Psoas muscle (tissue), 8 donors: ENCODE results near the gene GLYATL1B. TPM values are rescaled to one million over a fixed set of nuclear protein-coding genes. Genes with fewer than 3 reads are reported as not detected.
"Not testable (repeated sequence)": the region's sequence is repeated elsewhere in the genome, so short reads cannot be mapped to it uniquely, and the experiment has no call there.

Source experiments
- ATAC-seq, 4 donors: fragments of 200-7000 bp; cut with Tn5 transposase; one replicate each; pipeline ENCODE4 v1.9.1; 2020; ENCODE audit warnings: moderate library complexity in 3 of 4, mild to moderate bottlenecking in 2 of 4
- DNase-seq, 2 donors: peaks; one replicate each; pipeline ENCODE4 v3.0.0-alpha.2; 2020
- H3K27ac ChIP-seq: fragments of 200-600 bp; one replicate; pipeline ENCODE4 v1.8.0; 2022
- H3K27me3 ChIP-seq, 3 donors: fragments of 200-600 bp in 1 of 3; one replicate each; pipeline versions ENCODE4 v1.6.1 to v1.8.0; 2013 to 2022; ENCODE audit warnings: low read length in 2 of 3, mild to moderate bottlenecking in 2 of 3, moderate library complexity in 1 of 3; ENCODE audit not compliant: insufficient read depth in 3 of 3
- H3K36me3 ChIP-seq, 2 donors: fragments of 200-600 bp in 1 of 2; one replicate each; pipeline versions ENCODE4 v1.6.1 to v1.8.0; 2013 to 2022; ENCODE audit warnings: low read depth in 1 of 2, mild to moderate bottlenecking in 1 of 2, moderate library complexity in 1 of 2; ENCODE audit not compliant: insufficient read depth in 1 of 2
- H3K4me1 ChIP-seq: fragments of 200-600 bp; one replicate; pipeline ENCODE4 v1.8.0; 2022
- H3K4me3 ChIP-seq: fragments of 200-600 bp; one replicate; pipeline ENCODE4 v1.8.0; 2022; ENCODE audit warnings: mild to moderate bottlenecking
- H3K9me3 ChIP-seq: fragments of 200-600 bp; one replicate; pipeline ENCODE4 v1.8.0; 2022
- CTCF ChIP-seq: fragments of 200-600 bp; IDR thresholded peaks from one replicate; pipeline ENCODE4 v1.8.0; 2022; ENCODE audit warnings: antibody characterized with exemption
- WGBS, 3 donors: extraction: QIAGEN DNeasy Blood & Tissue Kit; methylation state at CpG; one replicate each; pipeline versions ENCODE4 v1.1.6 to v1.1.7; 2013; 5-methylcytosine and 5-hydroxymethylcytosine counted together
- intact Hi-C, 2 donors: fragments of 100-400 bp; cut with DNase I; formaldehyde crosslinking; loops; one replicate each; pipeline versions ENCODE4 v1.11.0 to v1.14.2; 2022
- polyA plus RNA-seq, 3 donors: library from polyadenylated mRNA; stranded (reverse); fragments of 200-250 nt; gene quantifications; one replicate each; pipeline ENCODE4 v1.2.3, GENCODE V29; 2013
- total RNA-seq, 4 donors: library from RNA; stranded (reverse); fragmentation: NEBNext Ultra II Directional in 2 of 4; extraction: Animal tissue kit (Norgen Biotek cat#: 25700) in 2 of 4; gene quantifications; one replicate each; pipeline versions ENCODE4 v1.2.1 to v1.2.4, GENCODE V29; 2021 to 2023
- donor health status: healthy with polysubstance abuse.
- donor health status: DM: no; HTN: no; CAD: no; lungs with moderate emphysema.
- donor health status: Bipolar disorder and iron deficiency.
- donor health status: healthy.
- donor health status: DM: yes; HTN: yes; CAD: no.
- donor health status: DM: no; HTN: no; CAD: no.
- donor health status: DM: no; HTN: no; CAD: no.
- donor health status: DM: yes; HTN: yes; CAD: no.

The GLYATL1B gene
- total and polyA plus RNA-seq, 7 donors: not detected

- peak; percentile 54 for TF ChIP-seq CTCF
- H3K4me1 ChIP-seq, H3K36me3 ChIP-seq, intact Hi-C loops, H3K27ac ChIP-seq, H3K9me3 ChIP-seq: not testable (repeated sequence)
- ATAC-seq (peak; percentile 38 to 56 (median 40)), DNase-seq (peak; percentile 63 to 77)
- Histone ChIP-seq H3K27me3 (peaks cover 0 to 42% (median 6%) of the 10 kb centered on the region in 3 donors), H3K4me3 (peak overlapping the region; percentile 43)
- 6 to 9% (median 8%) methylated on average over 27 of the region's 27 CpGs for WGBS, 3 donors
Observed at GRCh38 chr11:59058120-59059033, 27.7 kb upstream of the GLYATL1B start.

GRCh38 chr11:59060096-59060495 lies 26.0 kb upstream of the GLYATL1B start:
- H3K27ac ChIP-seq, H3K4me3 ChIP-seq, intact Hi-C loops, H3K36me3 ChIP-seq, DNase-seq, H3K9me3 ChIP-seq, ATAC-seq, H3K4me1 ChIP-seq: not testable (repeated sequence)
- peaks cover 0 to 45% (median 6%) of the 10 kb centered on the region in 3 donors for H3K27me3 ChIP-seq
- 27 to 35% (median 31%) methylated on average over 3 of the region's 3 CpGs for WGBS, 3 donors

GRCh38 chr11:59062602-59063529 lies 23.2 kb upstream of the GLYATL1B start:
- ATAC-seq (no peak), DNase-seq (no peak)
- H3K27ac ChIP-seq: no peak overlapping the region
- intact Hi-C loops: no loop called here
- WGBS, 3 donors: 32 to 38% (median 35%) methylated on average over 54 to 56 of the region's 56 CpGs
- no peaks in the 10 kb centered on the region for H3K36me3 ChIP-seq
- no peak for TF ChIP-seq CTCF
- H3K9me3 ChIP-seq: no peaks in the 10 kb centered on the region
- no peak overlapping the region for H3K4me3 ChIP-seq
- H3K27me3 ChIP-seq: peaks cover 4 to 45% (median 6%) of the 10 kb centered on the region in 3 donors
- H3K4me1 ChIP-seq: no peaks in the 10 kb centered on the region

- H3K27ac ChIP-seq, H3K36me3 ChIP-seq, DNase-seq, H3K4me3 ChIP-seq, ATAC-seq, intact Hi-C loops, H3K4me1 ChIP-seq, H3K9me3 ChIP-seq: not testable (repeated sequence)
- 64 to 74% (median 67%) methylated on average over 14 of the region's 14 CpGs for WGBS, 3 donors
- H3K27me3 ChIP-seq: peaks cover 4 to 35% (median 6%) of the 10 kb centered on the region in 3 donors
Observed at GRCh38 chr11:59063996-59064727, 21.9 kb upstream of the GLYATL1B start.

GRCh38 chr11:59069087-59069486 lies 17.0 kb upstream of the GLYATL1B start:
- Histone ChIP-seq H3K4me3 (no peak overlapping the region), H3K27ac (no peak overlapping the region), H3K27me3 (peaks cover 0 to 4% (median 0%) of the 10 kb centered on the region in 3 donors), H3K9me3 (peaks cover 5% of the 10 kb centered on the region), H3K4me1 (no peaks in the 10 kb centered on the region), H3K36me3 (no peaks in the 10 kb centered on the region)
- 61 to 74% (median 65%) methylated on average over 1 of the region's 1 CpG for WGBS, 3 donors
- intact Hi-C loops: no loop called here
- DNase-seq (no peak), ATAC-seq (no peak)
- TF ChIP-seq CTCF: no peak
